ENCODE results near the gene TRAP1.

The TRAP1 gene

GRCh38 chr16:3652373-3653195, 64.7 kb downstream of the TRAP1 start:
- Histone ChIP-seq H3K4me3 (ENCODE audit: low read depth, low read length) (no peak overlapping the region), H3K9ac (ENCODE audit: low read depth, low read length) (no peak overlapping the region), H3K36me3 (ENCODE audit: control insufficient read depth, insufficient read depth, low read length) (peaks cover 38% of the 10 kb centered on the region), H3K4me1 (ENCODE audit: control insufficient read depth, insufficient read depth, low read length) (peaks cover 5% of the 10 kb centered on the region), H3K9me3 (ENCODE audit: control insufficient read depth, insufficient read depth, low read length) (no peaks in the 10 kb centered on the region), H3K27me3 (ENCODE audit: control insufficient read depth, insufficient read depth, low read length) (no peaks in the 10 kb centered on the region)

GRCh38 chr16:3651461-3652372, 65.6 kb downstream of the TRAP1 start:
- no peak overlapping the region for H3K9ac ChIP-seq (ENCODE audit: low read depth, low read length)
- H3K4me1 ChIP-seq (ENCODE audit: control insufficient read depth, insufficient read depth, low read length) = peaks cover 5% of the 10 kb centered on the region
- no peaks in the 10 kb centered on the region for H3K9me3 ChIP-seq (ENCODE audit: control insufficient read depth, insufficient read depth, low read length)
- no peak overlapping the region for H3K4me3 ChIP-seq (ENCODE audit: low read depth, low read length)
- H3K36me3 ChIP-seq (ENCODE audit: control insufficient read depth, insufficient read depth, low read length) = peaks cover 29% of the 10 kb centered on the region
- H3K27me3 ChIP-seq (ENCODE audit: control insufficient read depth, insufficient read depth, low read length) = no peaks in the 10 kb centered on the region

GRCh38 chr16:3650631-3651265, 66.6 kb downstream of the TRAP1 start:
- Histone ChIP-seq H3K27me3 (ENCODE audit: control insufficient read depth, insufficient read depth, low read length) (no peaks in the 10 kb centered on the region), H3K9me3 (ENCODE audit: control insufficient read depth, insufficient read depth, low read length) (no peaks in the 10 kb centered on the region), H3K9ac (ENCODE audit: low read depth, low read length) (no peak overlapping the region), H3K4me1 (ENCODE audit: control insufficient read depth, insufficient read depth, low read length) (peaks cover 9% of the 10 kb centered on the region), H3K4me3 (ENCODE audit: low read depth, low read length) (no peak overlapping the region), H3K36me3 (ENCODE audit: control insufficient read depth, insufficient read depth, low read length) (peaks cover 22% of the 10 kb centered on the region)

- no peak overlapping the region for H3K9ac ChIP-seq (ENCODE audit: low read depth, low read length)
- peaks cover 7% of the 10 kb centered on the region for H3K4me1 ChIP-seq (ENCODE audit: control insufficient read depth, insufficient read depth, low read length)
- H3K9me3 ChIP-seq (ENCODE audit: control insufficient read depth, insufficient read depth, low read length) = no peaks in the 10 kb centered on the region
- H3K4me3 ChIP-seq (ENCODE audit: low read depth, low read length) = no peak overlapping the region
- no peaks in the 10 kb centered on the region for H3K27me3 ChIP-seq (ENCODE audit: control insufficient read depth, insufficient read depth, low read length)
- peaks cover 4% of the 10 kb centered on the region for H3K36me3 ChIP-seq (ENCODE audit: control insufficient read depth, insufficient read depth, low read length)
Measured at GRCh38 chr16:3646348-3646920, 70.9 kb downstream of the TRAP1 start.

- Histone ChIP-seq H3K9me3 (ENCODE audit: control insufficient read depth, insufficient read depth, low read length) (no peaks in the 10 kb centered on the region), H3K4me3 (ENCODE audit: low read depth, low read length) (no peak overlapping the region), H3K4me1 (ENCODE audit: control insufficient read depth, insufficient read depth, low read length) (peaks cover 7% of the 10 kb centered on the region), H3K36me3 (ENCODE audit: control insufficient read depth, insufficient read depth, low read length) (peaks cover 2% of the 10 kb centered on the region), H3K9ac (ENCODE audit: low read depth, low read length) (no peak overlapping the region), H3K27me3 (ENCODE audit: control insufficient read depth, insufficient read depth, low read length) (no peaks in the 10 kb centered on the region)
Measured at GRCh38 chr16:3645504-3646347, 71.6 kb downstream of the TRAP1 start.

- peaks cover 7% of the 10 kb centered on the region for H3K4me1 ChIP-seq (ENCODE audit: control insufficient read depth, insufficient read depth, low read length)
- H3K9ac ChIP-seq (ENCODE audit: low read depth, low read length) = no peak overlapping the region
- H3K36me3 ChIP-seq (ENCODE audit: control insufficient read depth, insufficient read depth, low read length) = peaks cover 2% of the 10 kb centered on the region
- no peaks in the 10 kb centered on the region for H3K9me3 ChIP-seq (ENCODE audit: control insufficient read depth, insufficient read depth, low read length)
- H3K27me3 ChIP-seq (ENCODE audit: control insufficient read depth, insufficient read depth, low read length) = no peaks in the 10 kb centered on the region
- no peak overlapping the region for H3K4me3 ChIP-seq (ENCODE audit: low read depth, low read length)
Measured at GRCh38 chr16:3645108-3645503, 72.2 kb downstream of the TRAP1 start.

GRCh38 chr16:3643095-3643730, 74.1 kb downstream of the TRAP1 start:
- no peaks in the 10 kb centered on the region for H3K27me3 ChIP-seq (ENCODE audit: control insufficient read depth, insufficient read depth, low read length)
- H3K9me3 ChIP-seq (ENCODE audit: control insufficient read depth, insufficient read depth, low read length) = no peaks in the 10 kb centered on the region
- H3K4me1 ChIP-seq (ENCODE audit: control insufficient read depth, insufficient read depth, low read length) = peaks cover 7% of the 10 kb centered on the region
- no peak overlapping the region for H3K9ac ChIP-seq (ENCODE audit: low read depth, low read length)
- H3K4me3 ChIP-seq (ENCODE audit: low read depth, low read length) = no peak overlapping the region
- H3K36me3 ChIP-seq (ENCODE audit: control insufficient read depth, insufficient read depth, low read length) = peaks cover 2% of the 10 kb centered on the region

GRCh38 chr16:3642397-3643094, 74.8 kb downstream of the TRAP1 start:
- H3K4me1 ChIP-seq (ENCODE audit: control insufficient read depth, insufficient read depth, low read length) = peaks cover 9% of the 10 kb centered on the region
- no peaks in the 10 kb centered on the region for H3K27me3 ChIP-seq (ENCODE audit: control insufficient read depth, insufficient read depth, low read length)
- H3K9me3 ChIP-seq (ENCODE audit: control insufficient read depth, insufficient read depth, low read length) = no peaks in the 10 kb centered on the region
- peaks cover 2% of the 10 kb centered on the region for H3K36me3 ChIP-seq (ENCODE audit: control insufficient read depth, insufficient read depth, low read length)
- no peak overlapping the region for H3K9ac ChIP-seq (ENCODE audit: low read depth, low read length)
- no peak overlapping the region for H3K4me3 ChIP-seq (ENCODE audit: low read depth, low read length)

- no peaks in the 10 kb centered on the region for H3K9me3 ChIP-seq (ENCODE audit: control insufficient read depth, insufficient read depth, low read length)
- peaks cover 2% of the 10 kb centered on the region for H3K36me3 ChIP-seq (ENCODE audit: control insufficient read depth, insufficient read depth, low read length)
- H3K4me1 ChIP-seq (ENCODE audit: control insufficient read depth, insufficient read depth, low read length) = peaks cover 14% of the 10 kb centered on the region
- no peak overlapping the region for H3K9ac ChIP-seq (ENCODE audit: low read depth, low read length)
- H3K27me3 ChIP-seq (ENCODE audit: control insufficient read depth, insufficient read depth, low read length) = no peaks in the 10 kb centered on the region
- H3K4me3 ChIP-seq (ENCODE audit: low read depth, low read length) = no peak overlapping the region
Measured at GRCh38 chr16:3641801-3642396, 75.4 kb downstream of the TRAP1 start.
